Right cardiac atrium (tissue), 5 donors: ENCODE results near the gene PCSK6. TPM values are rescaled to one million over a fixed set of nuclear protein-coding genes. Genes with fewer than 3 reads are reported as not detected.
"Not testable (repeated sequence)": the region's sequence is repeated elsewhere in the genome, so short reads cannot be mapped to it uniquely, and the experiment has no call there.

Experiments used
- ATAC-seq, 2 donors: fragments of 200-7000 bp; cut with Tn5 transposase; one replicate each; pipeline versions ENCODE4 v1.8.0 to v1.9.1; 2020; ENCODE audit warnings: moderate library complexity in 2 of 2, mild to moderate bottlenecking in 1 of 2
- DNase-seq, 3 donors: peaks; one replicate each; pipeline ENCODE4 v3.0.0-alpha.2; 2020
- H3K27ac ChIP-seq: one replicate; pipeline ENCODE4 v1.5.1; 2013; ENCODE audit warnings: mild to moderate bottlenecking, low read length, control low read depth, moderate library complexity
- H3K27me3 ChIP-seq: one replicate; pipeline ENCODE4 v1.6.1; 2013; ENCODE audit not compliant: control insufficient read depth, insufficient read depth
- H3K4me1 ChIP-seq: one replicate; pipeline ENCODE4 v1.6.1; 2013; ENCODE audit warnings: low read length; ENCODE audit not compliant: control insufficient read depth, insufficient read depth
- H3K4me3 ChIP-seq: one replicate; pipeline ENCODE4 v1.5.1; 2013; ENCODE audit warnings: low read length, control low read depth
- H3K9me3 ChIP-seq: one replicate; pipeline ENCODE4 v1.6.1; 2013; ENCODE audit warnings: low read length; ENCODE audit not compliant: control insufficient read depth
- WGBS: extraction: QIAGEN DNeasy Blood & Tissue Kit; methylation state at CpG from one replicate; pipeline ENCODE4 v1.1.7; 2013; 5-methylcytosine and 5-hydroxymethylcytosine counted together
- intact Hi-C, 4 donors: fragments of 100-400 bp; cut with DNase I; formaldehyde crosslinking; loops; one replicate each; pipeline versions ENCODE4 v1.11.0 to v1.14.0; 2022 to 2023
- polyA plus RNA-seq: library from polyadenylated mRNA; stranded (reverse); fragments of 200-250 nt; gene quantifications from one replicate; pipeline ENCODE4 v1.2.3, GENCODE V29; 2013
- total RNA-seq, 4 donors: library from RNA; stranded (reverse); fragmentation: NEBNext Ultra II Directional; extraction: Animal tissue kit (Norgen Biotek cat#: 25700); gene quantifications; one replicate each; pipeline ENCODE4 v1.2.1, GENCODE V29; 2021
- donor health status: healthy with polysubstance abuse.
- donor health status: DM: no; HTN: yes; CAD: no.
- donor health status: DM: no; HTN: no; CAD: no.
- donor health status: DM: no; HTN: yes; CAD: no; lungs with severe emphysema.
- donor health status: DM: yes; HTN: yes; CAD: no.

The PCSK6 gene
- total and polyA plus RNA-seq, 5 donors = 7.7 to 21.4 (median 14.2) TPM

DNA sequence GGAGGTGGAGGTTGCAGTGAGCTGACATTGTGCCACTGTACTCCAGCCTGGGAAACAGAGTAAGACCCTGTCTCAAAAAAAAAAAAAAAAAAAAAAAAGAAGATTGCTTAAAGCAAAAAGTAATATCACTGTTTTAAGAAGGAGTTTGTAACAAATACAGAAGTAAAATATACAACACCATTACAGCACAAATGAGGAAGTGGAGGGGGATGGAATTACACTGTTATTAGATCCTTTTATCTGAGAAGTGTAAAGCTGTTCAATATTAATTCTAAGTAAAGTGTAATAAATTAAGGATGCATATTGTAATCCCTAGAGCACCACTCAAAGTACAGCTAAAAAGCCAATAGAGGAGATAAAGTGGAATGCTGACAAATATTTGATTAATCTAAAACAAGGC lies 147.5 kb downstream of the PCSK6 start:
- Histone ChIP-seq H3K9me3 (no peaks in the 10 kb centered on the region), H3K4me1 (no peaks in the 10 kb centered on the region), H3K4me3 (no peak overlapping the region), H3K27me3 (no peaks in the 10 kb centered on the region), H3K27ac (no peak overlapping the region)
- ATAC-seq = no peak
- intact Hi-C loops = no loop called here
- no peak for DNase-seq

DNA sequence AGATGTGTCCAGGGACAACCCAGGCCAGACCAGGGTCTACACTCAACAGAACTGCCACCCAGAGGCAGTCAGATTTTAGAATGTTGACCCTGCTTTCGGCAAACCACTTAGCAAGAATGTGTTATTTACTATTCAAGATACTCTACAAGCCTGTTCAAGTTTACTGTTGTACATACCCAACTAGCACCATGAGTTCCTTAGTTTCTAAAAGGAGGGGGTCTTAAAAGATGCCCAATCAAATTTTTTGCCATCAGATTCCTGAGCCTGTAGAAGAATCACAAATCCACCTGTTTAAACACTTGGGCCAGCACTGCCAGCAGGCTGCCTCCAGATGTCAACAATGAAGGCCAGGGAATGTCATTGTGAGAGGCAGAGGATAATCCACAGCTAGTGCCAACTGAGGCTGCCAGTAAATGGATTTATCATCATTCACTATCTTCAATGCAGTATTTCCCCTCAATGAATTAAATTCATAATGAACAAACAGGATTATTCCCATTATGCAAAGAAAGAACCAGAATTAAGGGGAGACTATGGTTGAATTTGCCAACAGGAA lies 150.9 kb downstream of the PCSK6 start:
- intact Hi-C loops = no loop called here
- Histone ChIP-seq H3K4me1 (no peaks in the 10 kb centered on the region), H3K27me3 (no peaks in the 10 kb centered on the region), H3K27ac (no peak overlapping the region), H3K9me3 (no peaks in the 10 kb centered on the region), H3K4me3 (no peak overlapping the region)
- ATAC-seq = no peak
- no peak for DNase-seq
- 89% methylated on average over 1 of the region's 1 CpG for WGBS

DNA sequence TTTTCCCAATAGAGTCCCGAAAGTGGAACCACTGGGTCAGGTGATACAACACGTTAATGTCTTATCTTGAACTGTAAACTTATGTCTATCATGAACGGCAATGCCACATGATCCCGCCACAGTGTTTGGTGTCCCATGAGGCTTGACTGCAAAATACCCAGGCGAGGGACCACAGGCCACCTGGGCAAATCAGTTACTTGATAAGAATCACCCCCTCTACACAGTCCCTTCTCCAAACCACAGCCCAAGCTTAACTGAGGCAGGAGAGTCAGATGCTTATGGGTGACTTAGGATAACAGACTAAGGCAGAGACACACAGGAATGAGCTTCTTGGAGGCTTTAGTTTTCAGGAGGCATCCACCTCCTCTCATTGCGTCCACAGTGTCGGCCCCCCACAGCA lies 151.5 kb downstream of the PCSK6 start:
- Histone ChIP-seq H3K4me3 (no peak overlapping the region), H3K4me1 (no peaks in the 10 kb centered on the region), H3K9me3 (no peaks in the 10 kb centered on the region), H3K27ac (no peak overlapping the region), H3K27me3 (no peaks in the 10 kb centered on the region)
- ATAC-seq (no peak), DNase-seq (no peak)
- 79% methylated on average over 7 of the region's 7 CpGs for WGBS
- intact Hi-C loops = no loop called here

DNA sequence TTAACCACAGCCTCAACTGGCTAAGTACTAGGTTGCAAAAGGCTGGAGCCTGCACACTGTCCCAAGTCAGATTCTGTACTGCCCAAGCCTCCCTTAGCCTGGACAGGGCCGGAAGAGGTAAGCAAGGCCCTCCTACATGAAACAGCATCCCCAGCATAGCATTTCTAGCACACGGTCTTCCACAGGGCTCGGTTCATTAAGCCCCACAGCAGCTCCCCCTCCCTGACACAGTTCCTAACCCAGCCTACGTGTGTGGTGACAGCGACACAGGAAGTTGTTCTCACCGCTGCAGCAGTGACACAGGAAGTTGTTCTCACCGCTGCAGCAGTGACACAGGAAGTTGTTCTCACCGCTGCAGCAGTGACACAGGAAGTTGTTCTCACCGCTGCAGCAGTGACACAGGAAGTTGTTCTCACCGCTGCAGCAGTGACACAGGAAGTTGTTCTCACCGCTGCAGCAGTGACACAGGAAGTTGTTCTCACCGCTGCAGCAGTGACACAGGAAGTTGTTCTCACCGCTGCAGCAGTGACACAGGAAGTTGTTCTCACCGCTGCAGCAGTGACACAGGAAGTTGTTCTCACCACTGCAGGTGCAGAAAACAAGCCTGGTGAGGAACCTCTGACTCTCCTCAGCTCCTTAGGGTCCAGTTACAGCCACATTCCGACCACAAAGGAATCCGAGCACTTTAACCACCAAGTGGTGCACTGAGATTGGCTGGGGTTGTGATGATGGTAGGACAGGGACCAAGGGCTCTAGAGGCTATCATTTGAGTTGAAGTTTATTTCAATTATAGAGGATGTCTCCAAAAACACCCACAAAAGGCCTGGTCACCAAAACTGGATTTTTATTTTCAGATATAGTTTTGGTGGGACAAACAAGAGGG lies 155.4 kb downstream of the PCSK6 start:
- H3K27me3 ChIP-seq, ATAC-seq, H3K9me3 ChIP-seq, H3K27ac ChIP-seq, H3K4me3 ChIP-seq, intact Hi-C loops, DNase-seq, H3K4me1 ChIP-seq: not testable (repeated sequence)
- WGBS = 76% methylated on average over 12 of the region's 16 CpGs

DNA sequence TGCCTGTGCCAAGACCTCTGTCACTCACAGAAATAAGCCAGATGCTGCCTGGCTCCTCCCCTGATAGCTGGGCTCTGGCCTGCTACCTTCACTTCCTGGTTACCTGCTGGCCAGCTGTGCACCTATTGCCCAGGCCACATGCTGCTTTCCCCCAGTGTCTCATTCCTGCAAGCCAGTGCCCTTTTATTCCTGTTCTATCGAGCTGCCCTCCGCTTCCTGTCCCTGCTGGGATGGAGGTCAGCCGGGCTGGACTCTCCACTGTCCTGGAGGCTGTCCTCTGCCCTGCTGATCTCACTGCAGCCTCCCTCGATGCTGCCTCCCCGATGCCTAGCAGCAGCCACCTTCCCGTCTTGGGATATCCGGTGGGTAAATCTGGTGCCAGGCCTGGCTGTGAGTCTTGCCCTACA lies 157.4 kb downstream of the PCSK6 start:
- H3K4me1 ChIP-seq = no peaks in the 10 kb centered on the region
- no peaks in the 10 kb centered on the region for H3K27me3 ChIP-seq
- intact Hi-C loops = no loop called here
- ATAC-seq (no peak), DNase-seq (no peak)
- H3K27ac ChIP-seq = no peak overlapping the region
- WGBS = 91% methylated on average over 7 of the region's 7 CpGs
- H3K4me3 ChIP-seq = no peak overlapping the region
- H3K9me3 ChIP-seq = no peaks in the 10 kb centered on the region

DNA sequence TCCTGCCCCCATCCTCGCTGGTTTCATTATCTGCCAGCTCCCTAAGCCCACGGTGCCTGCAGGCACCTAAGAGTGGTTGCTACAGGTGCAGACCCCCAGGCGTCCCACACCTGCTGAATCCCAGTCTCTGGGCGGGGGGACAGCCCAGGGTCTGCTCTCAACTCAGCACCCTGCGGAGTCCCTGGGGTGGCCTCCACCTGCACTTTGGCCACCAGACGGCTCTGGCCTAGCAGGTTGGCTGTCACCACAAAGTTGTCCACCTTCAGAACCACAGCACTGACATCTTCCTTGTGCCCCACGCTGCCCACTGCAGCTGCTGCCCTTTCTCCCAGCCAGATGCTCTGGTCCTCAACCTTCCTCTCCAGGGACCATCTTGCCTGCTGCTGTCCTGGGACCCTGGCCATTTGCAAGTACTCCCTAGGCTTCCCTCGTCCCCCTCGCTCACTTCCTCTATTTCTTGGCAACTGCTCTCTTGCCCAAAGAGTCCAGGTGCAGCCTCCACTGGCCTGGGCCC lies 159.6 kb downstream of the PCSK6 start:
- H3K27ac ChIP-seq = no peak overlapping the region
- ATAC-seq = no peak
- H3K4me3 ChIP-seq = no peak overlapping the region
- intact Hi-C loops = no loop called here
- 84% methylated on average over 9 of the region's 9 CpGs for WGBS
- no peaks in the 10 kb centered on the region for H3K9me3 ChIP-seq
- no peaks in the 10 kb centered on the region for H3K4me1 ChIP-seq
- H3K27me3 ChIP-seq = no peaks in the 10 kb centered on the region
- no peak for DNase-seq

DNA sequence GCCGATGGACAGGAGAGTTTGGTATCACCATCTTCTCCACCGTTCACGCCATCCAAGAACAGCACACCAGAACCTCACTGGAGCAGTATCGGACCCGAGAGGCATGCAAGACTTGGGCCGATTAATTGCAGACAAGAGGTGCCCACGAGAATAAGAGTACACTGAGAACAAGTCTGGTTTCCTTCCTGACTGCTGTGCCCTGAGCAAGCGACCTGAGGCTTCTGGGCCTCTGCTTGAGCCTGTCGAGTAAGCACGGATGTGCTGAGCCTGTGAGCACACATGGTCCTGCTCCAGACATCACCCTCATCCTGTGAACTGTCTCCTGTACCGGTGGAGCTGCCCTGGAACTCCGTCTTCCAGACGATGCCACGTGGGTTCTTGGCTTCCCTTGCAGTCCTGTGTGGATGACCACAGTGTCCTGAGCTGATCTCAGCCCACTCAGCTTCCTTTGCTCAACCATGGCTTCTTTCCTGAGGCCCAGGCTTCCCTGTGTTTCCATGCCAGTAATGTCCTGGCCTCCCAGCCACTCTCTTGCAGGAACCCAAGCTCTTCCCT lies 160.1 kb downstream of the PCSK6 start:
- Histone ChIP-seq H3K27me3 (no peaks in the 10 kb centered on the region), H3K4me3 (no peak overlapping the region), H3K9me3 (no peaks in the 10 kb centered on the region), H3K4me1 (no peaks in the 10 kb centered on the region), H3K27ac (no peak overlapping the region)
- intact Hi-C loops = no loop called here
- WGBS = 82% methylated on average over 14 of the region's 14 CpGs
- DNase-seq = no peak
- ATAC-seq = no peak

DNA sequence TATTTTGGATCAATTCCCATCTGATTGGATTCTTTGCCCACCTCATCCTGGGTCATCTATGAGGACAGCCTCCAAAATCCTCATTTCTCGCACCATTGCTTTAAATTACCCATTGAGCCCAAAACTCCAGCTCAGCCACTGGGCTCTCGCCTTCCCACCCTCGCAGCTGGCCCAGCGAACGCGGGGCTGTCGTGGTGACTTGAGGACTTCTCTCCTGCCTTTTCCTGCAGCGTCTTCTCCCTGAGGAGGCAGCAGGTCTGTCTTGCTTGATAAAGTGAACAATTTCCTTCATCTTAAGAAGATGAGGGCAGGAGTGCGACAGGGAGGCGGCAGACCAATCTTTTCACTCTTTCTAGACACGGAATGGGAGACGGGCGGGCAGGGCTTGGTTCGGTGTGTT lies 161.5 kb downstream of the PCSK6 start:
- ATAC-seq (no peak), DNase-seq (no peak)
- WGBS = 87% methylated on average over 14 of the region's 14 CpGs

DNA sequence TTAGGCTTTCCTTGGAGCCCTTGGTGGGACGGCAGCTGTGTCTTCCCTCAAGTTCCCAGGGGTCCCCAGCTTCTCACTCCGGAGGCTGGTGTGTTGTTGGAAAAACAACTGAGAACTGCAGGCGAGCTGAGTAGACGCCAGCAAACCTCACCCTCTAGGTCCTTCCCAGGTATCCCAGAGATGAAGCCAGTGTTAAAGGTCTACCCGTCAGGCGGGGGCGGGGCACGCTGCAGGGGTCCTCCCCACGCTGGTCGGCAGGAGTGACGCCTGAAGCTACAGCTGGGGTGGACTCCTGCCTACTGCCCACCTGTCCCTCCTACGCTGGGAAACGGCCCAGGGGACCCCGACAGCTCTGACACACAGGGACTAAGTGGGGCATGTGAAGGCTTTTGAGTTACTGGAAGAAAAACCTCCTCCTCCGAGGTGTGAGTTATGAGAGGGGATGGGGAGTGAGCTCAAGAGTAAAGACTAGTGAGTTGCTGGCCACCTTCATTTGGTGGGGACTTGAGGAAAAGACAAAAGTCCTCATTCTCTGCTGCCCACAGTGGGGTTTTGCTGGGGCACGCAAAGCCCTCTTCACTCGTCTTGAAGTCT lies 162.3 kb downstream of the PCSK6 start:
- Histone ChIP-seq H3K4me1 (no peaks in the 10 kb centered on the region), H3K27ac (no peak overlapping the region), H3K27me3 (no peaks in the 10 kb centered on the region), H3K9me3 (no peaks in the 10 kb centered on the region), H3K4me3 (no peak overlapping the region)
- WGBS = 67% methylated on average over 17 of the region's 17 CpGs
- DNase-seq (no peak), ATAC-seq (no peak)
- intact Hi-C loops = no loop called here

More for the DNA sequence above, 161.5 kb downstream of the PCSK6 start:
- H3K9me3 ChIP-seq = no peaks in the 10 kb centered on the region
- H3K27ac ChIP-seq = no peak overlapping the region
- intact Hi-C loops = no loop called here
- no peaks in the 10 kb centered on the region for H3K4me1 ChIP-seq
- no peaks in the 10 kb centered on the region for H3K27me3 ChIP-seq
- no peak overlapping the region for H3K4me3 ChIP-seq

DNA sequence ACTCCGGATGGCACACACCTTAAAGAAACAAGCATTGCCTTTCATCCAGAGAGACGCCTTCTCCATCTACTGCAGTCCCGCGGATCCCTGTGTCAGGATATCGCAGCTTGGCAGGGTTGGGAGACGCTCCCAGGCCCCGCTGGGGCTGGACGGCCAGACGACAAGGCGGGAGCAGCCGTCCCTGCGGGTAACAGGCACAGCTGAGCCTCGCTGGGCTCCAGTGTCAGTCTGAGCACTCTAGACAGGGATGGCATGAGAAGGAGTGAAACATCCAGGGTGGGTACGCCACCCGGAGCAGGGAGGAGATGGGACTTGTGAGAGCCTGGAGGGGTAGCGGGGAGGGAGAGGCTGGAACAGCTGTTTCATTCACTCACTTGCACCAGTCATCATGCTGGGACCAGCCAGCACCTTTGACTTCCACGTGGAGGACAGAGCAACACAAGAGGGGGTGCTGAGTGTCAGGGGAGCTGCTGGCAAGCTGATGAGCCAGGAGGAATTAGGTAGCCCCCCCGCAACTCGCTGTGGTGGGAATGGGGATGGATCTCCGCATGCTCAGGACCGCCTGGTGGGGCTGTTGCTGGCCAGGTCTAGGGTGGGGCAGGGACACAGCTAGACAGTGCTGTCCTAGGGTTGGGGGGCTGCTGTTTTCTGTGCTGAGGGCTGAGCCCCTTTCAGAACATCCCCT lies 162.9 kb downstream of the PCSK6 start:
- Histone ChIP-seq H3K9me3 (no peaks in the 10 kb centered on the region), H3K27ac (no peak overlapping the region), H3K4me3 (no peak overlapping the region), H3K27me3 (no peaks in the 10 kb centered on the region), H3K4me1 (no peaks in the 10 kb centered on the region)
- WGBS = 66% methylated on average over 21 of the region's 21 CpGs
- no peak for ATAC-seq
- intact Hi-C loops = no loop called here
- no peak for DNase-seq

DNA sequence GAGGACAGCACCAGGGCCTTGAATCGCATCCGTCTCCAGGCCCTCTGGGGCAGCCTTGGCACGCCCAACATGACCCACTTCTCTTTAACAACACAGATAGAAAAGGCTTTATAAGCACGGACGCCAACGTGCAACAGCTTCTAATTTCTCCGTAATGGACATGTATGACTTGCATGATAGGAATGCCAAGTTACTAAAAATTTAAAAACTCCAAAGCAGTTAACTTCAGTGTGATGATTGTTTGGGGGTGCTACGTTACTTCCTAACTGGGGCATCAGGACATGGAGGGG lies 163.5 kb downstream of the PCSK6 start:
- no peak for ATAC-seq
- no peak overlapping the region for H3K4me3 ChIP-seq
- H3K4me1 ChIP-seq = no peaks in the 10 kb centered on the region
- H3K27me3 ChIP-seq = no peaks in the 10 kb centered on the region
- H3K9me3 ChIP-seq = no peaks in the 10 kb centered on the region
- no peak for DNase-seq
- WGBS = 84% methylated on average over 8 of the region's 8 CpGs
- intact Hi-C loops = no loop called here
- H3K27ac ChIP-seq = no peak overlapping the region
